HCT116 (cell line): ENCODE results near the gene SLC9B1.
A peak's percentile ranks its signal among the peaks of the same experiment; 100 is the strongest.

Experiments used
- ATF3 ChIP-seq: IDR thresholded peaks from 2 replicates; pipeline ENCODE4 v1.6.1; 2012
- FOSL1 ChIP-seq: IDR thresholded peaks from 2 replicates; pipeline ENCODE4 v1.6.1; 2012; ENCODE audit warnings: low read depth
- POLR2A ChIP-seq: IDR thresholded peaks from 2 replicates; pipeline ENCODE4 v1.7.0; 2011; ENCODE audit warnings: borderline replicate concordance; ENCODE audit not compliant: insufficient read depth, insufficient read length; ENCODE audit errors: extremely low read depth
- ZNF274 ChIP-seq: fragments of 200-500 bp; sonication (Bioruptor generic); IDR thresholded peaks from 2 replicates; pipeline ENCODE4 v1.6.1; 2014; ENCODE audit warnings: mild to moderate bottlenecking, low read depth, low read length, inconsistent platforms
- TF ChIP-seq, protein P1 (sequence below), 3 experiments: fragments of 200-600 bp in 1 of 3; sonication (generic) in 1 of 3; IDR thresholded peaks in 2 of 3; conservative IDR thresholded peaks in 1 of 3; 2 replicates each; pipeline ENCODE4 v1.5.1; 2012 to 2017; ENCODE audit warnings: low read depth in 2 of 3, low read length in 2 of 3, antibody characterized with exemption in 1 of 3, borderline replicate concordance in 1 of 3, control low read depth in 1 of 3, mild to moderate bottlenecking in 1 of 3, mixed read lengths in 1 of 3, mixed run types in 1 of 3, moderate library complexity in 1 of 3; ENCODE audit not compliant: insufficient read depth in 1 of 3

DNA sequence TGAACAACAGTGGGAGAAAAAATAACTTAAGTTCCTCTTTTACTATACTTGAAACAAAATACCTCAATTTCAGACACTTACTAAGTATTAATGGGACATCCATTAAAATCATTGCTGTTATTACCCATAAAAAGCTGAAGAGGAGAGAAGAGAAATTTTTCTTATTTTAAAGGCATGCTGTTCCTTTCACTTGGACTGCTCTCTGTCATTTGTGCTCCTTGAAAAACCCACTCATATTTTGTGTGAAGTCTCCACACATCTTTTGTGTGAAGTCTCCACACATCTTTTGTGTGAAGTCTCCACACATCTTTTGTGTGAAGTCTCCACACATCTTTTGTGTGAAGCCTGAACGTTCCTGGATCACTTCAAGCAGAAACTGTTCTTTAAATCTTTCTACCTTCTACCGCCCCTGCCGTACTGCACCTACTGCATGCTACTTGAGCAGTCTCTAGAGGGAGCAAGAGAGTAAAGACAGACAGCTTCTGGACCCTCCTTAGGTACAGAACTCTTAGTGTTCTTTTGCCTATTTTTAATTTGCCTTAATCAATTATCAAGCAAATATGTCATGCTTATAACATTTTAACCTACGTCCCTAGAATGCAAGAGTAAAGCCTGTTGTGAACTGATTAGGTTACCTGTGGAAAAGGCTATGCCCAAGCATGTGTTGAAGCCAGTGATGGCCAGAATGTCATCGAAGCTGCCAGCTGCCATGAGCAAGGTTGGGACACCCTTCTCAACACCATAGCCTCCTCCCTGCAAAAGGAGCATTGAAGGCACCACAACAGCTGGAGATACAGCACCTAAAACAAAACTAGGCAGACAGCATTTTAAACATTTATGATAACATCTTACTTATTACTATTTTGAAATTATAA is 27.1 kb upstream of the SLC9B1 start:
- TF ChIP-seq FOSL1 (no peak), POLR2A (no peak), ATF3 (no peak), ZNF274 (no peak)
- TF ChIP-seq, protein P1, sequence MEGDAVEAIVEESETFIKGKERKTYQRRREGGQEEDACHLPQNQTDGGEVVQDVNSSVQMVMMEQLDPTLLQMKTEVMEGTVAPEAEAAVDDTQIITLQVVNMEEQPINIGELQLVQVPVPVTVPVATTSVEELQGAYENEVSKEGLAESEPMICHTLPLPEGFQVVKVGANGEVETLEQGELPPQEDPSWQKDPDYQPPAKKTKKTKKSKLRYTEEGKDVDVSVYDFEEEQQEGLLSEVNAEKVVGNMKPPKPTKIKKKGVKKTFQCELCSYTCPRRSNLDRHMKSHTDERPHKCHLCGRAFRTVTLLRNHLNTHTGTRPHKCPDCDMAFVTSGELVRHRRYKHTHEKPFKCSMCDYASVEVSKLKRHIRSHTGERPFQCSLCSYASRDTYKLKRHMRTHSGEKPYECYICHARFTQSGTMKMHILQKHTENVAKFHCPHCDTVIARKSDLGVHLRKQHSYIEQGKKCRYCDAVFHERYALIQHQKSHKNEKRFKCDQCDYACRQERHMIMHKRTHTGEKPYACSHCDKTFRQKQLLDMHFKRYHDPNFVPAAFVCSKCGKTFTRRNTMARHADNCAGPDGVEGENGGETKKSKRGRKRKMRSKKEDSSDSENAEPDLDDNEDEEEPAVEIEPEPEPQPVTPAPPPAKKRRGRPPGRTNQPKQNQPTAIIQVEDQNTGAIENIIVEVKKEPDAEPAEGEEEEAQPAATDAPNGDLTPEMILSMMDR (IDR thresholded peaks at IDR 0.05 in 2 of 3, conservative IDR thresholded peaks at IDR 0.05 in 1 of 3; ENCODE audit: borderline replicate concordance in 1 of 3, insufficient read depth in 1 of 3, low read depth in 2 of 3, low read length in 2 of 3) = peak; percentile 39 to 87 (median 74); a peak in 5 of 6 replicates
